ENCODE results near the gene PTPRB. TPM values are rescaled to one million over a fixed set of nuclear protein-coding genes. Genes with fewer than 3 reads are reported as not detected.

Gene PTPRB
- total and polyA plus RNA-seq, 2 donors (not counting 3 experiments of a cell fraction or from before 2014, with no cell fraction given), result 64.1 to 151 TPM

DNA sequence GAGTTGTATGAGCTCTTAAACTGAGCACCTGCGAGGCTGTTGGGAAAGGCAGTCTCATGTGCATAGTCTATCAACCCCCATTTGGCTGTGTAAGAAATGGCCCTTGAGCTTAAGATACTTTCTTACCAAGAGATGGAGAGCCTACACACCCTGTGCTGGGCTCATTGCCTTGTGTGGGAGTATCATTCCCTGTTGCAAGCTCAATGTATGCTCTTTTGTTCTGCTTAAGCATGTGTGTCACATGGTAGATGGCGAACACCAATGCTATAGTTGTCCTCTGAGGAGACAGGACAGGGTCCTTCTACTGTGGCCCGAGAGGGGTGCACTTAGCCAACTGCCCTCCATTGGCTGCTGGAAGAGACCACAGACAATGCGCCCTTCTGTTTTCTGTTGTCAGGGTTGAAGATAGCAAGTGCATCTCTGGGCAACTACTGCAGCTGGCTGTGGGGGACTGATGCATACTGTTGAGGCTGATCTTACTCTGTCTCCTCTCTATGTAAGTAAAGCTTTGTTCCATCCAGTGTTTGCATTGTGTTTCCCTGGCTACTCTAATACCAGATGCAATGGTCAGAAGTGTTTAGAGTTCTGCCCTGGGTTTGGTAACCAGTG is 79.5 kb downstream of the PTPRB start:
- Histone ChIP-seq H3K9me1 (replicated peaks; ENCODE audit: control insufficient read depth, extremely low read depth, insufficient read depth, low read length) (no peaks in the 10 kb centered on the region), H3K9me3 (replicated peaks; ENCODE audit: control insufficient read depth, insufficient read depth, low read length) (no peaks in the 10 kb centered on the region), H3K27me3 (ENCODE audit: control insufficient read depth in 2 of 2, insufficient read depth in 2 of 2, low read length in 2 of 2) (no peaks in the 10 kb centered on the region), H3K4me2 (ENCODE audit: insufficient read depth, low read length) (no peak overlapping the region), H3K9ac (replicated peaks; ENCODE audit: extremely low read depth, insufficient read depth, low read length) (no peak overlapping the region), H3K36me3 (ENCODE audit: control insufficient read depth in 2 of 2, extremely low read depth in 1 of 2, insufficient read depth in 2 of 2, low read length in 2 of 2) (peaks cover 60 to 78% of the 10 kb centered on the region in 2 experiments), H3K27ac (ENCODE audit: insufficient read depth, low read depth, low read length) (no peak overlapping the region), H2AFZ (ENCODE audit: low read depth, low read length) (no peak overlapping the region), H3K79me2 (ENCODE audit: control insufficient read depth, insufficient read depth, low read length) (peaks cover 2% of the 10 kb centered on the region), H4K20me1 (replicated peaks; ENCODE audit: control insufficient read depth, extremely low read depth, insufficient read depth, low read length) (no peaks in the 10 kb centered on the region), H3K4me1 (ENCODE audit: control insufficient read depth, extremely low read depth, insufficient read depth, low read length) (no peaks in the 10 kb centered on the region), H3K4me3 (replicated peaks in 1 of 3; ENCODE audit: insufficient read depth in 1 of 3, low read depth in 1 of 3, low read length in 3 of 3) (no peak overlapping the region)
- BruUV-seq (replicated peaks), result no TSS peak
- intact Hi-C loops (cut with micrococcal nuclease) (no loop called here), dilution Hi-C loops (cut with MboI; ENCODE audit: extremely low pct_ligation_motif_present, low sequenced_read_pairs) (no loop called here)
- TF ChIP-seq EZH2 (IDR thresholded peaks at IDR 0.05; ENCODE audit: borderline replicate concordance, low read depth, low read length, severe bottlenecking) (no peak), CTCF (IDR thresholded peaks at IDR 0.05; ENCODE audit: extremely low read depth in 1 of 2, insufficient read depth in 1 of 2, low read depth in 1 of 2, low read length in 2 of 2) (no peak), JUN (IDR thresholded peaks at IDR 0.05; ENCODE audit: borderline replicate concordance, insufficient read depth, insufficient read length, low read depth) (no peak), GATA2 (IDR thresholded peaks at IDR 0.05; ENCODE audit: insufficient read depth, insufficient read length, low read depth, low read length) (no peak), FOS (IDR thresholded peaks at IDR 0.05; ENCODE audit: borderline replicate concordance, insufficient read depth, low read length) (no peak), POLR2AphosphoS5 (IDR thresholded peaks at IDR 0.05; ENCODE audit: insufficient read depth, low read depth, low read length) (no peak), POLR2A (IDR thresholded peaks at IDR 0.05; ENCODE audit: low read depth, low read length) (no peak), MYC (IDR thresholded peaks at IDR 0.05; ENCODE audit: low read depth, low read length) (no peak)
- TF ChIP-seq, protein P1, sequence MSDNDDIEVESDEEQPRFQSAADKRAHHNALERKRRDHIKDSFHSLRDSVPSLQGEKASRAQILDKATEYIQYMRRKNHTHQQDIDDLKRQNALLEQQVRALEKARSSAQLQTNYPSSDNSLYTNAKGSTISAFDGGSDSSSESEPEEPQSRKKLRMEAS (IDR thresholded peaks at IDR 0.05; ENCODE audit: insufficient read depth, insufficient read length), result no peak
- ChIA-PET POLR2A (no interaction called here), CTCF (interaction anchor here (1.3 to 2.7 kb wide), 3 partner anchors 14 to 678 kb away, joined by 5 to 10 read pairs (median 6); no protein-coding TSS in a partner anchor)
- no peak for DNase-seq (ENCODE audit: low read depth, low spot score)
- FAIRE-seq, result no peak
